ENCODE data around the gene IFT122.

DNA sequence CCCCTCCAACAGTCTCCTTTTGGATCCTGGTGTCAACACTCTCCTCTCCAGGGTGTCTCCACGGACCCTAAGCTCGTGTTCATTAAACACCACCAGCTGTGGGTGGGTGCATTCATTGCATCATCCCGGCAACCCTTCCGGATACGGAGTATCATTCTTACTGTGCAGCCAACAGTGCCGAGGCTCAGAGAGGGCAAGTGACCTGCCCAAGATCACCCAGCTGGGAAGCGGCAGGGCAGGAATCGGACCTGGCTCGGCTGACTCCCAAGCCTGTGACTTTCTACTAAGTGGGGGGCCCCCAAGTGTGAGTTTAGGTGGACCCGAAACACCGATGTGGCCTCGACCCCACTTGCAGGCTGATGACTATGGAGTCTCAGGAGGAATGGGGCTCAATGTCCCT is 123.3 kb downstream of the IFT122 start:
- no peak for TF ChIP-seq POLR2A (IDR thresholded peaks at IDR 0.05; ENCODE audit: low read length)
- TF ChIP-seq, protein P1, sequence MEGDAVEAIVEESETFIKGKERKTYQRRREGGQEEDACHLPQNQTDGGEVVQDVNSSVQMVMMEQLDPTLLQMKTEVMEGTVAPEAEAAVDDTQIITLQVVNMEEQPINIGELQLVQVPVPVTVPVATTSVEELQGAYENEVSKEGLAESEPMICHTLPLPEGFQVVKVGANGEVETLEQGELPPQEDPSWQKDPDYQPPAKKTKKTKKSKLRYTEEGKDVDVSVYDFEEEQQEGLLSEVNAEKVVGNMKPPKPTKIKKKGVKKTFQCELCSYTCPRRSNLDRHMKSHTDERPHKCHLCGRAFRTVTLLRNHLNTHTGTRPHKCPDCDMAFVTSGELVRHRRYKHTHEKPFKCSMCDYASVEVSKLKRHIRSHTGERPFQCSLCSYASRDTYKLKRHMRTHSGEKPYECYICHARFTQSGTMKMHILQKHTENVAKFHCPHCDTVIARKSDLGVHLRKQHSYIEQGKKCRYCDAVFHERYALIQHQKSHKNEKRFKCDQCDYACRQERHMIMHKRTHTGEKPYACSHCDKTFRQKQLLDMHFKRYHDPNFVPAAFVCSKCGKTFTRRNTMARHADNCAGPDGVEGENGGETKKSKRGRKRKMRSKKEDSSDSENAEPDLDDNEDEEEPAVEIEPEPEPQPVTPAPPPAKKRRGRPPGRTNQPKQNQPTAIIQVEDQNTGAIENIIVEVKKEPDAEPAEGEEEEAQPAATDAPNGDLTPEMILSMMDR (IDR thresholded peaks at IDR 0.05) = no peak
- no peak for TF ChIP-seq CBX8 (IDR thresholded peaks at IDR 0.05)
- no peak for TF ChIP-seq CHD2 (IDR thresholded peaks at IDR 0.05; ENCODE audit: low read length, partially characterized antibody)
- no peak for TF ChIP-seq RCOR1 (IDR thresholded peaks at IDR 0.05; ENCODE audit: low read depth, low read length)
- no peak for TF ChIP-seq JUN (IDR thresholded peaks at IDR 0.05)
- no peak for TF ChIP-seq RARB (CRISPR knock-in tag; IDR thresholded peaks at IDR 0.05)
